ENCODE measurements around the gene CX3CL1.
A peak's percentile ranks its signal among the peaks of the same experiment; 100 is the strongest.

DNA sequence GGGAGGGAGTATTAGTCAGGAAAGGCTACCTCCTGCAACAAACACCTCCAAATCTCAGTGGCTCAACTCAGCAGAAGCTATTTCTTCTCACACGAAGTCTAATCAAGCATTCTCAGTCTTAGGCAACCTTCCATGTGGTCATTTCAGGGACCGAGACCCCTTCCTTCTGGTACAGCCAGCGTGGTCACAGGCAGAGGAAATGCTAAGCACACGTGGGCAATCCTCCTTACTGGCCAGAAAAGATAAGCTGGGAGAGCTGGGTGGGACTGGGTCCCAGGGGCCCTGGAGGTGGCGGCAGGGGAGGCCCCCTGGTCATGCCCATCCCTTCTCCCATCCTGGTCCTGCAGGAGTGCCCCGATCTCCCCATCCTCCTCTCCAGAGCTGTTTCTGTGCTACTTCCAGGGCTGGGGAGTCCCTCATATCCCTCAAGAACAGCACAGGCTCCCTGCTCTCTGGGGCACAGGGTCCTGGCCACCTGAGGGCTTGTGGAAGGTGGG, 5.7 kb upstream of the CX3CL1 start:
- TF ChIP-seq POLR2A (IDR thresholded peaks at IDR 0.05; ENCODE audit: low read depth, low read length) (peak; percentile 78), TAF1 (IDR thresholded peaks at IDR 0.05; ENCODE audit: borderline replicate concordance, low read depth, low read length) (no peak)

Measured in GM12892 (cell line).